IMR-90 (cell line): ENCODE measurements around the gene CD300LD. TPM values are rescaled to one million over a fixed set of nuclear protein-coding genes. Genes with fewer than 3 reads are reported as not detected.

Experiments
- ATAC-seq: fragments of 200-7000 bp; cut with Tn5 transposase; 2 replicates; pipeline ENCODE4 v1.9.1; 2020; ENCODE audit warnings: low read depth, mild to moderate bottlenecking, moderate library complexity
- BruUV-seq: library from RNA; stranded (reverse); fragments of 400-500 nt; replicated peaks from 2 replicates; lab custom pipeline; 2021; lab: Mats Ljungman, UMichigan
- CTCF ChIA-PET: fragments of 300-600 bp; formaldehyde crosslinking; extraction: SDS; loops from one replicate; lab custom pipeline; 2021; ENCODE audit warnings: antibody characterized with exemption; lab: Yijun Ruan, JAX
- POLR2A ChIA-PET: fragments of 300-600 bp; sonication (Branson Sonifier 250); formaldehyde crosslinking; loops from one replicate; lab custom pipeline; 2022; ENCODE audit warnings: antibody characterized with exemption; ENCODE audit not compliant: unreplicated experiment; lab: Charles Lee
- DNase-seq: peaks from one replicate; pipeline ENCODE4 v3.0.0; 2013
- H2AFZ ChIP-seq: replicated peaks from 2 replicates; pipeline ENCODE3; 2013; ENCODE audit warnings: low read length, mild to moderate bottlenecking; ENCODE audit not compliant: poor library complexity
- H2AK5ac ChIP-seq: 2 replicates; pipeline ENCODE4 v1.6.1; 2013; ENCODE audit warnings: low read depth, low read length, inconsistent platforms
- H2AK9ac ChIP-seq: replicated peaks from 2 replicates; pipeline ENCODE3; 2013; ENCODE audit warnings: mild to moderate bottlenecking, low read depth, low read length, moderate library complexity; ENCODE audit not compliant: poor library complexity
- H2BK120ac ChIP-seq: 2 replicates; pipeline ENCODE4 v1.6.1; 2013; ENCODE audit warnings: low read depth, low read length, inconsistent platforms
- H2BK15ac ChIP-seq: 3 replicates; pipeline ENCODE4 v1.6.1; 2013; ENCODE audit warnings: low read depth, low read length, inconsistent platforms
- H2BK20ac ChIP-seq: 2 replicates; pipeline ENCODE4 v1.6.1; 2013; ENCODE audit warnings: low read depth, mild to moderate bottlenecking, inconsistent platforms, low read length, moderate library complexity
- H2BK5ac ChIP-seq: 2 replicates; pipeline ENCODE4 v1.6.1; 2013; ENCODE audit warnings: mild to moderate bottlenecking, low read depth, low read length, inconsistent platforms; ENCODE audit not compliant: poor library complexity, severe bottlenecking
- H3K14ac ChIP-seq: replicated peaks from 2 replicates; pipeline ENCODE4 v1.6.1; 2013; ENCODE audit warnings: low read depth, low read length, inconsistent platforms
- H3K18ac ChIP-seq: 2 replicates; pipeline ENCODE4 v1.6.1; 2013; ENCODE audit warnings: low read depth, low read length, control low read depth
- H3K23ac ChIP-seq: 2 replicates; pipeline ENCODE4 v1.6.1; 2013; ENCODE audit warnings: low read depth, low read length, inconsistent platforms
- H3K27ac ChIP-seq: 2 replicates; pipeline ENCODE4 v1.5.1; 2013; ENCODE audit warnings: mild to moderate bottlenecking, control low read depth, low read length; ENCODE audit not compliant: insufficient read depth
- H3K27me3 ChIP-seq: 2 replicates; pipeline ENCODE4 v1.6.1; 2013; ENCODE audit warnings: low read length; ENCODE audit not compliant: control insufficient read depth, insufficient read depth
- H3K36me3 ChIP-seq: 2 replicates; pipeline ENCODE4 v1.6.1; 2013; ENCODE audit warnings: low read length, mixed read lengths; ENCODE audit not compliant: control insufficient read depth, insufficient read depth
- H3K4ac ChIP-seq: 2 replicates; pipeline ENCODE4 v1.6.1; 2013; ENCODE audit warnings: low read depth, low read length, inconsistent platforms
- H3K4me1 ChIP-seq: 2 replicates; pipeline ENCODE4 v1.6.1; 2013; ENCODE audit warnings: low read length, mixed read lengths; ENCODE audit not compliant: control insufficient read depth, insufficient read depth
- H3K4me2 ChIP-seq: 2 replicates; pipeline ENCODE4 v1.6.1; 2013; ENCODE audit warnings: low read depth, mild to moderate bottlenecking, control low read depth, low read length, moderate library complexity
- H3K4me3 ChIP-seq: 2 replicates; pipeline ENCODE4 v1.5.1; 2013; ENCODE audit warnings: low read depth, mild to moderate bottlenecking, control low read depth, low read length, moderate library complexity; ENCODE audit not compliant: insufficient read depth
- H3K56ac ChIP-seq: 2 replicates; pipeline ENCODE4 v1.6.1; 2013; ENCODE audit warnings: low read length, inconsistent platforms; ENCODE audit not compliant: insufficient read depth; ENCODE audit errors: extremely low read depth
- H3K79me1 ChIP-seq, 2 experiments: 2 replicates each; pipeline ENCODE4 v1.6.1; 2013; ENCODE audit warnings: low read length in 2 of 2, inconsistent platforms in 1 of 2, low read depth in 1 of 2
- H3K9ac ChIP-seq: 2 replicates; pipeline ENCODE4 v1.6.1; 2013; ENCODE audit warnings: low read depth, low read length, control low read depth
- H3K9me1 ChIP-seq: 2 replicates; pipeline ENCODE4 v1.6.1; 2013; ENCODE audit warnings: low read length, inconsistent platforms; ENCODE audit not compliant: insufficient read depth
- H3K9me3 ChIP-seq: 2 replicates; pipeline ENCODE4 v1.6.1; 2013; ENCODE audit warnings: low read length; ENCODE audit not compliant: control insufficient read depth, insufficient read depth
- H4K20me1 ChIP-seq: 2 replicates; pipeline ENCODE4 v1.6.1; 2013; ENCODE audit warnings: low read length, inconsistent platforms; ENCODE audit not compliant: insufficient read depth
- H4K5ac ChIP-seq: 2 replicates; pipeline ENCODE4 v1.6.1; 2013; ENCODE audit warnings: mild to moderate bottlenecking, low read depth, low read length, control low read depth
- H4K8ac ChIP-seq, 2 experiments: 2 replicates each; pipeline ENCODE4 v1.6.1; 2013; ENCODE audit warnings: low read depth in 2 of 2, low read length in 2 of 2, control low read depth in 1 of 2, inconsistent platforms in 1 of 2
- H4K91ac ChIP-seq: 2 replicates; pipeline ENCODE4 v1.6.1; 2013; ENCODE audit warnings: low read depth, low read length, inconsistent platforms; ENCODE audit not compliant: insufficient read depth
- CHD1 ChIP-seq: IDR thresholded peaks from 2 replicates; pipeline ENCODE4 v1.6.1; 2012; ENCODE audit warnings: low read depth, low read length, improper control_type of control experiment
- CTCF ChIP-seq: conservative IDR thresholded peaks from 2 replicates; pipeline ENCODE4 v1.5.1; 2012; ENCODE audit warnings: mild to moderate bottlenecking, low read depth, low read length, improper control_type of control experiment
- ELK1 ChIP-seq: fragments of 150-350 bp; IDR thresholded peaks from 2 replicates; pipeline ENCODE4 v1.6.1; 2016; ENCODE audit warnings: low read depth, mild to moderate bottlenecking, low read length, moderate library complexity, borderline replicate concordance
- FOS ChIP-seq: fragments of 150-350 bp; IDR thresholded peaks from 2 replicates; pipeline ENCODE4 v1.6.1; 2016; ENCODE audit warnings: low read depth, low read length
- MAFK ChIP-seq: IDR thresholded peaks from 2 replicates; pipeline ENCODE4 v1.6.1; 2012; ENCODE audit warnings: low read depth, low read length, improper control_type of control experiment
- MAZ ChIP-seq: IDR thresholded peaks from 2 replicates; pipeline ENCODE4 v1.6.1; 2012; ENCODE audit warnings: low read depth, mild to moderate bottlenecking, low read length, improper control_type of control experiment, moderate library complexity, borderline replicate concordance
- MXI1 ChIP-seq: IDR thresholded peaks from 2 replicates; pipeline ENCODE4 v1.6.1; 2012; ENCODE audit warnings: low read depth, mild to moderate bottlenecking, low read length, moderate library complexity, borderline replicate concordance
- NFE2L2 ChIP-seq: fragments of 150-350 bp; IDR thresholded peaks from 2 replicates; pipeline ENCODE4 v1.6.1; 2016; ENCODE audit warnings: low read depth, mild to moderate bottlenecking, low read length
- POLR2A ChIP-seq: IDR thresholded peaks from 2 replicates; pipeline ENCODE4 v1.6.1; 2012; ENCODE audit warnings: mild to moderate bottlenecking, low read depth, low read length
- RAD21 ChIP-seq: IDR thresholded peaks from 2 replicates; pipeline ENCODE4 v1.6.1; 2012; ENCODE audit warnings: low read length, improper control_type of control experiment
- RCOR1 ChIP-seq: IDR thresholded peaks from 2 replicates; pipeline ENCODE4 v1.6.1; 2012; ENCODE audit warnings: mild to moderate bottlenecking, low read length, improper control_type of control experiment; ENCODE audit not compliant: insufficient replicate concordance
- RFX5 ChIP-seq: IDR thresholded peaks from 2 replicates; pipeline ENCODE4 v1.8.0; 2012; ENCODE audit warnings: low read depth, mild to moderate bottlenecking, low read length, moderate library complexity
- SMC3 ChIP-seq: fragments of 150-350 bp; IDR thresholded peaks from 2 replicates; pipeline ENCODE4 v1.6.1; 2016; ENCODE audit warnings: low read depth, mild to moderate bottlenecking, antibody characterized with exemption, low read length, moderate library complexity
- USF2 ChIP-seq: fragments of 150-350 bp; IDR thresholded peaks from 2 replicates; pipeline ENCODE4 v1.6.1; 2017; ENCODE audit warnings: mild to moderate bottlenecking, antibody characterized with exemption, low read length, low read depth
- WGBS, 2 experiments: methylation state at CpG; one replicate each; pipeline versions ENCODE4 v1.1.5 to v1.1.7; 2013; ENCODE audit warnings: missing lambda C conversion rate in 2 of 2; ENCODE audit not compliant: insufficient read length in 1 of 2; ENCODE audit errors: extremely low coverage in 2 of 2; 5-methylcytosine and 5-hydroxymethylcytosine counted together
- dilution Hi-C: fragments of 300-500 bp; cut with HindIII; formaldehyde crosslinking; loops from one replicate; pipeline ENCODE4 v1.14.3; 2018; ENCODE audit warnings: low sequenced_read_pairs; ENCODE audit not compliant: unreplicated experiment
- in situ Hi-C: fragments of 300-500 bp; cut with MboI; formaldehyde crosslinking; loops from 3 replicates; pipeline ENCODE4 v1.14.3; 2019; ENCODE audit warnings: low sequenced_read_pairs, inconsistent platforms, mixed read lengths
- intact Hi-C: fragments of 100-400 bp; cut with micrococcal nuclease; formaldehyde crosslinking; loops from 2 replicates; pipeline ENCODE4 v1.10.0; 2022
- polyA plus RNA-seq, 3 experiments: library from polyadenylated mRNA; depleted of rRNA; stranded (reverse); fragments of >200 nt; gene quantifications; 2 replicates each; pipeline ENCODE4 v1.2.3, GENCODE V29; 2012; ENCODE audit warnings: low replicate concordance in 1 of 3
- total RNA-seq: library from RNA; depleted of rRNA; stranded (reverse); fragments of >200 nt; gene quantifications from 2 replicates; pipeline ENCODE4 v1.2.3, GENCODE V29; 2012

The CD300LD gene
- total and polyA plus RNA-seq, 2 of the 4 experiments (the other 2 are of a cell fraction): not detected

- Histone ChIP-seq H3K27me3 (no peaks in the 10 kb centered on the region), H3K9ac (no peak overlapping the region), H2BK15ac (no peak overlapping the region), H3K36me3 (no peaks in the 10 kb centered on the region), H2BK5ac (no peak overlapping the region), H4K8ac (no peak overlapping the region), H2AK5ac (no peak overlapping the region), H3K4me2 (no peak overlapping the region), H2BK20ac (no peak overlapping the region), H4K91ac (no peak overlapping the region), H2BK120ac (no peak overlapping the region), H3K23ac (no peak overlapping the region), H3K27ac (no peak overlapping the region), H3K56ac (no peak overlapping the region), H3K14ac (no peak overlapping the region), H2AK9ac (no peak overlapping the region), H3K4me1 (no peaks in the 10 kb centered on the region), H4K5ac (no peak overlapping the region), H3K79me1 (no peaks in the 10 kb centered on the region), H3K9me1 (no peaks in the 10 kb centered on the region), H3K4ac (no peak overlapping the region), H3K18ac (no peak overlapping the region), H3K9me3 (peaks cover 9% of the 10 kb centered on the region), H3K4me3 (no peak overlapping the region), H2AFZ (no peak overlapping the region), H4K20me1 (no peaks in the 10 kb centered on the region)
- in situ Hi-C loops: no loop called here
- CTCF ChIA-PET: no interaction called here
- intact Hi-C loops: no loop called here
- no TSS peak for BruUV-seq
- POLR2A ChIA-PET: no interaction called here
- DNase-seq: no peak
- ATAC-seq: no peak
- no CpG with 5 or more reads among the region's 1 CpG for WGBS, 2 experiments
- dilution Hi-C loops: no loop called here
- TF ChIP-seq NFE2L2 (no peak), FOS (no peak), USF2 (no peak), RAD21 (no peak), MAFK (no peak), MXI1 (no peak), RFX5 (no peak), RCOR1 (no peak), POLR2A (no peak), SMC3 (no peak), CHD1 (no peak), ELK1 (no peak), CTCF (no peak), MAZ (no peak)
These were observed 580 bp downstream of the CD300LD start for GRCh38 chr17:74591503-74591902.
